GM12864 (cell line): Measurements from ENCODE around the gene MICAL3.
"Not testable (repeated sequence)": the region's sequence is repeated elsewhere in the genome, so short reads cannot be mapped to it uniquely, and the experiment has no call there.

Experiments used
- DNase-seq: peaks from one replicate; pipeline ENCODE4 v3.0.0-alpha.2; 2011; ENCODE audit warnings: low read depth
- H3K4me3 ChIP-seq: 2 replicates; pipeline ENCODE4 v1.5.1; 2011; ENCODE audit warnings: mild to moderate bottlenecking, low read depth, low read length, control low read depth
- TF ChIP-seq, protein P1 (sequence below): IDR thresholded peaks from 2 replicates; pipeline ENCODE4 v1.5.1; 2011; ENCODE audit warnings: low read depth, mild to moderate bottlenecking, moderate library complexity, low read length, control low read depth, inconsistent platforms; ENCODE audit errors: missing control alignments

Gene MICAL3

DNA sequence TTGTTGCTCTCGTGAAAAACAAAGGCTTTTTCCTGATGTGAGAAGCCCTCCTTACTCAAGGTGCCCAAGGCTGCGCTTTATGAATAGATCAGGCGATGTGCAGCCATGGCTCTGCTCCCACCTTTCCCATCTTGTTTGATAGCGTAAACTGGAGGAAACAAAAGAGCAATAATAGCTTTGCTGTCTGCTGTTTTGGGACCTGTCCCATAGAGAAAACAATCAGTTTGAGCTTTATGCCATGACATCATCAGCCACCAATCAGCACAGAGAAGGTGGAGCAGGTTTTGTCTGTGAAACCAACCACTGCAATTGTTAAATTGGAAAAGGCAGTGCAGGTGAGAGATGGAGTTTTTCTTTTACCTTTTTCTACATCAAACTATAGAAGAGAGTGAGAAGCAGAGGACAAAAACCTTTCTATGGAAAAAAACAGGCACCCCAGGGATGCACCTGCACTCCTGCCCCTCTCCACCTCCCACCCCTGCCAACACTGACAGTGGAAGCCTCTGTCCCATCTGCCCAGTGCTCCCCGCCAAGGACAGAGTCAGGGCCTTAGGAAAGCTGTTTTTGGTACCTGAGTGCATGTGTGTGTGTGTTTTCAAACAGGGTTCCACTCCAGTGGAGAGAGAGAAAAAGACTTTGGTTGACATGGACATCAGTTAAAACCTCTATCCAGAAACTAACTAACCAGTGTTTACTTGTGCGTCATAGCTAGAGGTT lies 80.7 kb downstream of the MICAL3 start:
- no peak overlapping the region for H3K4me3 ChIP-seq
- TF ChIP-seq, protein P1, sequence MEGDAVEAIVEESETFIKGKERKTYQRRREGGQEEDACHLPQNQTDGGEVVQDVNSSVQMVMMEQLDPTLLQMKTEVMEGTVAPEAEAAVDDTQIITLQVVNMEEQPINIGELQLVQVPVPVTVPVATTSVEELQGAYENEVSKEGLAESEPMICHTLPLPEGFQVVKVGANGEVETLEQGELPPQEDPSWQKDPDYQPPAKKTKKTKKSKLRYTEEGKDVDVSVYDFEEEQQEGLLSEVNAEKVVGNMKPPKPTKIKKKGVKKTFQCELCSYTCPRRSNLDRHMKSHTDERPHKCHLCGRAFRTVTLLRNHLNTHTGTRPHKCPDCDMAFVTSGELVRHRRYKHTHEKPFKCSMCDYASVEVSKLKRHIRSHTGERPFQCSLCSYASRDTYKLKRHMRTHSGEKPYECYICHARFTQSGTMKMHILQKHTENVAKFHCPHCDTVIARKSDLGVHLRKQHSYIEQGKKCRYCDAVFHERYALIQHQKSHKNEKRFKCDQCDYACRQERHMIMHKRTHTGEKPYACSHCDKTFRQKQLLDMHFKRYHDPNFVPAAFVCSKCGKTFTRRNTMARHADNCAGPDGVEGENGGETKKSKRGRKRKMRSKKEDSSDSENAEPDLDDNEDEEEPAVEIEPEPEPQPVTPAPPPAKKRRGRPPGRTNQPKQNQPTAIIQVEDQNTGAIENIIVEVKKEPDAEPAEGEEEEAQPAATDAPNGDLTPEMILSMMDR: no peak
- DNase-seq: no peak

DNA sequence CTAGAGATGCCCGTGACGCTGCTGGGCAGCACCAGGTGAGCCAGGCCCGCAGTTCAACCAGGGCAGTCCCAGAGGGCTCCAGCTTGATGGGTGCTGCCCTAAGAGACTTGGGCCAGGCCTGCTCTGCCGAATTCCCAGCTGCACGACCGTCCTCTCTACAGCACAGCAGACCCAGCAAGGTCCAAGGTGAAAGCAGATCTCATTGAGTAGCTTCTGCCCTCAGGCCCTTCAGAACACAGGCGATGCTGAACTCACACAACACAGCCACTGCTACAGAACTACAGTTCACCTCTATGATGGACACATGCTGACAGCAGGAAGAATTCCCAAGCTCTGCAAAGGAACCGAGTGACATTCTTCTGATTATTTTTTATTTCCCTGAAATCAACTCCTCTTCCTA lies 81.6 kb downstream of the MICAL3 start:
- TF ChIP-seq, protein P1: no peak
- DNase-seq: no peak
- H3K4me3 ChIP-seq: no peak overlapping the region

GRCh38 chr22:17941471-17942406 lies 82.6 kb downstream of the MICAL3 start:
- no peak overlapping the region for H3K4me3 ChIP-seq
- TF ChIP-seq, protein P1: no peak
- DNase-seq: no peak

DNA sequence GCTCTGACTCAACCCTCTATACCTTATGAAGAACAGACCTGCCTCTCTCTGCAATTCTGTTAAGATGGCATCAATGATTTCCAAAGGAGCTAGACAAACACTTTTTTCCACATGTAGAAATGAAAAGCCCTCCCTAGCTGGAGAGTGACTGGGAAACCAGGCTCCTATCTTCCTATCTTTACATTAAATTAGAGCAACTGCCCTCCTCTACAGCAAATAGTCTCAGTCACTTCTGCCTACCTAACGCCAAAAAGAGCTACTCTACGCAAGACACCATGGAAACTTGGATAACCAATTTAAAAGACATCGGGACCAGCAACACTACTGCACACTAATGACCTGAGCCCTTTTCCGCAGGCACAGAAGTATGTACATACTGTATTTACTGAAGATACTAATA lies 84.8 kb downstream of the MICAL3 start:
- no peak for DNase-seq
- TF ChIP-seq, protein P1: no peak

GRCh38 chr22:17939011-17939410 lies 85.3 kb downstream of the MICAL3 start:
- TF ChIP-seq, protein P1: no peak
- H3K4me3 ChIP-seq: no peak overlapping the region
- no peak for DNase-seq

More for the DNA sequence above, 84.8 kb downstream of the MICAL3 start:
- H3K4me3 ChIP-seq: no peak overlapping the region

GRCh38 chr22:17938484-17938924 lies 85.9 kb downstream of the MICAL3 start:
- TF ChIP-seq, protein P1: no peak
- no peak overlapping the region for H3K4me3 ChIP-seq
- DNase-seq: no peak

GRCh38 chr22:17932457-17932856 lies 91.9 kb downstream of the MICAL3 start:
- not testable (repeated sequence) for H3K4me3 ChIP-seq, DNase-seq
